Tibial nerve (tissue), 4 donors: ENCODE results near the gene SUSD1.

ENCODE experiments used
- CTCF ChIP-seq, 5 experiments: fragments of 200-600 bp in 3 of 5; fragments of 450-650 bp in 2 of 5; sonication (generic) in 3 of 5; IDR thresholded peaks; one replicate each; pipeline ENCODE4 v1.5.1; 2016 to 2019; ENCODE audit warnings: antibody characterized with exemption in 5 of 5, mild to moderate bottlenecking in 3 of 5, moderate library complexity in 2 of 5
- EP300 ChIP-seq, 2 donors: sonication (generic); formaldehyde crosslinking; IDR thresholded peaks; one replicate each; pipeline ENCODE4 v1.6.1; 2017; ENCODE audit warnings: antibody characterized with exemption in 2 of 2, mild to moderate bottlenecking in 1 of 2
- POLR2A ChIP-seq, 2 donors: fragments of 450-650 bp; IDR thresholded peaks; one replicate each; pipeline ENCODE4 v1.6.1; 2017; ENCODE audit warnings: antibody characterized with exemption in 2 of 2, mild to moderate bottlenecking in 2 of 2, moderate library complexity in 2 of 2

DNA sequence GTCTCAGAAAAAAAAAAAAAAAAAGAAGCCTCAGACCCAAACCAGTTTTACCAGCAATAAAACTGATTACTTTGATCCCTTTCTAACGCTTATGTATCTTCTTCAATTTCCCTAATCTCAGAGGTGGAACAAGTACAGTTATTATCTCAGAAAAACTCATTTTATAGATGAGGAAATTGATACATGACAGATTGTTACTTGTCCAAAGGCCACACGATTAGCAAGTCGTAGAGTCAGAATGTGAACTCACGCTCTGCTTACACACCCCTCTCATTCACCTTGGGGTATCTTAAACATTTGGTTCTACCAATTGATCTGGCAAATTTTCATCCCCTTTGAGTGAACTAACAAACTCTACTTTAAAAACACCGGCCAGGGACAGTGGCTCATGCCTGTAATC lies 110.2 kb downstream of the SUSD1 start:
- no peak for TF ChIP-seq CTCF (IDR thresholded peaks at IDR 0.05)
- TF ChIP-seq POLR2A (IDR thresholded peaks at IDR 0.05) = no peak
- no peak for TF ChIP-seq EP300 (IDR thresholded peaks at IDR 0.05)
